H1 (cell line): ENCODE data around the gene PDXP. TPM values are rescaled to one million over a fixed set of nuclear protein-coding genes. Genes with fewer than 3 reads are reported as not detected.

ENCODE experiments used
- CTCF ChIA-PET: fragments of 300-600 bp; sonication (Branson Sonifier 250); formaldehyde crosslinking; loops from one replicate; lab custom pipeline; 2021; ENCODE audit not compliant: partially characterized antibody; lab: Charles Lee
- POLR2A ChIA-PET: fragments of 300-600 bp; sonication (Branson Sonifier 250); formaldehyde crosslinking; loops from one replicate; lab custom pipeline; 2021; ENCODE audit warnings: inconsistent platforms; ENCODE audit not compliant: partially characterized antibody; lab: Charles Lee
- DNase-seq, 2 experiments: peaks; one replicate each; pipeline versions ENCODE4 v3.0.0 to v3.0.0-alpha.2; 2010 to 2022; ENCODE audit warnings: low spot score in 2 of 2, low read depth in 1 of 2, mixed read lengths in 1 of 2
- FAIRE-seq: peaks from 2 replicates; lab custom pipeline; 2011; peaks lifted over from hg19 to GRCh38; lab: Jason Lieb, UNC
- H2AFZ ChIP-seq: 2 replicates; pipeline ENCODE4 v1.8.1; 2012; ENCODE audit warnings: low read length, inconsistent platforms
- H2AK5ac ChIP-seq: 2 replicates; pipeline ENCODE4 v1.6.1; 2013; ENCODE audit warnings: low read depth, low read length
- H2BK120ac ChIP-seq: replicated peaks from 2 replicates; pipeline ENCODE3; 2013; ENCODE audit warnings: low read depth, low read length, inconsistent platforms
- H2BK12ac ChIP-seq: 2 replicates; pipeline ENCODE4 v1.6.1; 2013; ENCODE audit warnings: low read depth, low read length
- H2BK15ac ChIP-seq: 2 replicates; pipeline ENCODE4 v1.6.1; 2013; ENCODE audit warnings: low read length
- H2BK20ac ChIP-seq: 2 replicates; pipeline ENCODE4 v1.6.1; 2013; ENCODE audit warnings: low read length
- H2BK5ac ChIP-seq: 2 replicates; pipeline ENCODE4 v1.6.1; 2013; ENCODE audit warnings: low read depth, low read length
- H3K14ac ChIP-seq: 2 replicates; pipeline ENCODE4 v1.6.1; 2013; ENCODE audit warnings: inconsistent platforms; ENCODE audit not compliant: insufficient read length
- H3K18ac ChIP-seq: 2 replicates; pipeline ENCODE4 v1.6.1; 2013; ENCODE audit warnings: low read length; ENCODE audit errors: extremely low read depth
- H3K23ac ChIP-seq: 2 replicates; pipeline ENCODE4 v1.6.1; 2013; ENCODE audit warnings: inconsistent platforms; ENCODE audit not compliant: insufficient read length
- H3K23me2 ChIP-seq: 2 replicates; pipeline ENCODE4 v1.6.1; 2013; ENCODE audit warnings: low read depth, low read length
- H3K27ac ChIP-seq: 2 replicates; pipeline ENCODE4 v1.6.1; 2011; ENCODE audit warnings: low read depth, low read length, inconsistent platforms
- H3K27me3 ChIP-seq, 4 experiments: replicated peaks in 1 of 4; 1 replicate in 1 of 4; 2 replicates in 3 of 4; pipeline versions ENCODE4 v1.6.1 to v1.8.1; 2011 to 2013; ENCODE audit warnings: low read length in 3 of 4, mild to moderate bottlenecking in 3 of 4, inconsistent platforms in 2 of 4, mixed read lengths in 2 of 4, moderate library complexity in 1 of 4; ENCODE audit not compliant: control insufficient read depth in 3 of 4, insufficient read depth in 3 of 4; ENCODE audit errors: extremely low read depth in 1 of 4
- H3K36me3 ChIP-seq, 4 experiments: 2 replicates each; pipeline versions ENCODE4 v1.6.1 to v1.8.1; 2011 to 2013; ENCODE audit warnings: mild to moderate bottlenecking in 4 of 4, low read length in 3 of 4, moderate library complexity in 2 of 4, control low read depth in 1 of 4, inconsistent platforms in 1 of 4; ENCODE audit not compliant: insufficient read depth in 4 of 4, control insufficient read depth in 2 of 4
- H3K4ac ChIP-seq: replicated peaks from 2 replicates; pipeline ENCODE3; 2013; ENCODE audit warnings: low read length, low read depth, mixed read lengths, inconsistent platforms; ENCODE audit not compliant: insufficient read length
- H3K4me1 ChIP-seq, 4 experiments: replicated peaks in 1 of 4; 1 replicate in 1 of 4; 2 replicates in 3 of 4; pipeline versions ENCODE4 v1.6.1 to v1.8.1; 2011 to 2013; ENCODE audit warnings: low read length in 3 of 4, inconsistent platforms in 2 of 4, mixed read lengths in 1 of 4; ENCODE audit not compliant: insufficient read depth in 4 of 4, control insufficient read depth in 3 of 4
- H3K4me2 ChIP-seq, 2 experiments: 2 replicates each; pipeline versions ENCODE4 v1.6.1 to v1.8.1; 2011 to 2013; ENCODE audit warnings: low read depth in 2 of 2, low read length in 2 of 2, control low read depth in 1 of 2, inconsistent platforms in 1 of 2, mild to moderate bottlenecking in 1 of 2; ENCODE audit not compliant: insufficient read depth in 1 of 2
- H3K4me3 ChIP-seq, 4 experiments: fragments of 200-600, 300-600 bp in 1 of 4; sonication (generic), shearing (Covaris generic), sonication (Bioruptor Twin) in 1 of 4; 2 replicates each; pipeline versions ENCODE4 v1.5.1 to v1.8.1; 2011 to 2016; ENCODE audit warnings: low read length in 4 of 4, low read depth in 3 of 4, control low read depth in 2 of 4, inconsistent platforms in 2 of 4, mild to moderate bottlenecking in 2 of 4, mixed read lengths in 1 of 4, moderate library complexity in 1 of 4; ENCODE audit not compliant: insufficient read depth in 2 of 4; ENCODE audit errors: extremely low read depth in 1 of 4
- H3K56ac ChIP-seq: replicated peaks from 2 replicates; pipeline ENCODE3; 2013; ENCODE audit warnings: low read depth, mild to moderate bottlenecking, mixed read lengths, low read length, inconsistent platforms; ENCODE audit not compliant: insufficient read length
- H3K79me1 ChIP-seq: 2 replicates; pipeline ENCODE4 v1.6.1; 2013; ENCODE audit warnings: low read depth, low read length, control low read depth
- H3K79me2 ChIP-seq, 2 experiments: 2 replicates each; pipeline versions ENCODE4 v1.6.1 to v1.8.1; 2012 to 2013; ENCODE audit warnings: low read length in 2 of 2, mild to moderate bottlenecking in 2 of 2, inconsistent platforms in 1 of 2; ENCODE audit not compliant: insufficient read depth in 2 of 2, control insufficient read depth in 1 of 2
- H3K9ac ChIP-seq, 4 experiments: replicated peaks in 1 of 4; 1 replicate in 1 of 4; 2 replicates in 3 of 4; pipeline versions ENCODE4 v1.6.1 to v1.8.1; 2011 to 2013; ENCODE audit warnings: low read depth in 3 of 4, low read length in 3 of 4, control low read depth in 2 of 4, mild to moderate bottlenecking in 2 of 4, moderate library complexity in 2 of 4, inconsistent platforms in 1 of 4; ENCODE audit errors: extremely low read depth in 1 of 4
- H3K9me3 ChIP-seq, 2 experiments: 2 replicates each; pipeline versions ENCODE4 v1.6.1 to v1.8.1; 2012 to 2013; ENCODE audit warnings: mild to moderate bottlenecking in 2 of 2, moderate library complexity in 2 of 2, control low read depth in 1 of 2, inconsistent platforms in 1 of 2, low read depth in 1 of 2, low read length in 1 of 2, mixed read lengths in 1 of 2; ENCODE audit not compliant: insufficient read depth in 2 of 2
- H4K20me1 ChIP-seq, 2 experiments: replicated peaks in 1 of 2; 2 replicates each; pipeline versions ENCODE3 to v1.8.1; 2011 to 2013; ENCODE audit warnings: inconsistent platforms in 2 of 2, low read length in 2 of 2, mild to moderate bottlenecking in 1 of 2; ENCODE audit not compliant: insufficient read depth in 2 of 2, control insufficient read depth in 1 of 2
- H4K5ac ChIP-seq: 2 replicates; pipeline ENCODE4 v1.6.1; 2013; ENCODE audit warnings: low read length, low read depth, mixed read lengths, inconsistent platforms; ENCODE audit not compliant: insufficient read length
- H4K8ac ChIP-seq: 2 replicates; pipeline ENCODE4 v1.8.0; 2013; ENCODE audit warnings: mild to moderate bottlenecking, moderate library complexity, low read length, inconsistent platforms; ENCODE audit not compliant: insufficient read depth; ENCODE audit errors: extremely low read depth
- H4K91ac ChIP-seq: replicated peaks from 2 replicates; pipeline ENCODE3; 2013; ENCODE audit warnings: low read length, mixed read lengths, inconsistent platforms; ENCODE audit not compliant: insufficient read length
- KDM4A ChIP-seq: IDR thresholded peaks from one replicate; pipeline ENCODE4 v1.7.1; 2012; ENCODE audit warnings: low read depth, mild to moderate bottlenecking, moderate library complexity, low read length, inconsistent platforms; ENCODE audit not compliant: severe bottlenecking
- RBBP5 ChIP-seq: IDR thresholded peaks from 2 replicates; pipeline ENCODE4 v1.7.1; 2012; ENCODE audit warnings: low read depth, mild to moderate bottlenecking, inconsistent platforms, low read length, moderate library complexity, borderline replicate concordance
- SIRT6 ChIP-seq: IDR thresholded peaks from one replicate; pipeline ENCODE4 v1.7.1; 2012; ENCODE audit warnings: low read length, inconsistent platforms
- SP4 ChIP-seq: IDR thresholded peaks from 2 replicates; pipeline ENCODE4 v1.6.1; 2012; ENCODE audit warnings: low read length, inconsistent platforms
- SUZ12 ChIP-seq: fragments of 200-600 bp; sonication (generic); IDR thresholded peaks from 2 replicates; pipeline ENCODE4 v1.6.1; 2012; ENCODE audit warnings: mild to moderate bottlenecking, inconsistent platforms, low read length, moderate library complexity, mixed read lengths
- WGBS, 2 experiments: shearing (Covaris generic) in 1 of 2; methylation state at CpG; one replicate each; pipeline versions ENCODE4 v1.1.6 to v1.1.7; 2013 to 2015; ENCODE audit warnings: low lambda C conversion rate in 2 of 2, mixed read lengths in 2 of 2, inconsistent platforms in 1 of 2, low coverage in 1 of 2, missing lambda C conversion rate in 1 of 2; ENCODE audit not compliant: insufficient replicate concordance in 2 of 2, insufficient coverage in 1 of 2, insufficient read length in 1 of 2; ENCODE audit errors: extremely low coverage in 1 of 2, missing lambda C conversion rate in 1 of 2; 5-methylcytosine and 5-hydroxymethylcytosine counted together
- polyA plus RNA-seq, 7 experiments: library from polyadenylated mRNA; depleted of rRNA in 3 of 7; stranded (reverse) in 5 of 7; unstranded in 2 of 7; fragments of >200 nt in 5 of 7; fragments of 200-250 nt in 2 of 7; gene quantifications; 1 replicate in 5 of 7; 2 replicates in 1 of 7; 4 replicates in 1 of 7; pipeline versions ENCODE4 v1.2.1 to v1.2.3, GENCODE V29; 2011 to 2013; ENCODE audit warnings: missing spikeins in 2 of 7, mixed read lengths in 2 of 7
- total RNA-seq: library from RNA; stranded (reverse); fragmentation: NEBNext Ultra II Directional; extraction: Animal tissue kit (Norgen Biotek cat#: 25700); gene quantifications from 2 replicates; pipeline ENCODE4 v1.2.1, GENCODE V29; 2021

PDXP gene
- total and polyA plus RNA-seq, 2 of the 8 experiments (the other 6 are each of a cell fraction or from before 2014, with no cell fraction given): 36.6 to 67.7 TPM

DNA sequence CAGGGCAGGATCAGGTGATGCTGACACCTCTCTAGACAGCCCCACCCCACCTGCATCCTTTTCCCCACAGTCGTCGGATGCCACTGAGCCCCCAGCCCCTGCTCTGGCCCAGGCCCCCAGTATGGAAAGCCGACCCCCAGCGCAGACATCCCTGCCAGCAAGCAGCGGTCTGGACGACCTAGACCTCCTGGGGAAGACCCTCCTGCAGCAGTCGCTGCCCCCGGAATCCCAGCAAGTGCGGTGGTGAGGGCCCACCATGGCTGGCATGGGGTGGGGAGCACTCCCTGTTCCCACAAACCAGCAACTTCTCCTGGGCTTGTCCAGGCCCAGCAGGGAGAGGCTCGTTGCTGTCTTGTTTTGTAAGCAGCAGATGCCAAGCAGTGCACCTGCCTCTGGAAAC is 28.6 kb upstream of the PDXP start:
- CTCF ChIA-PET: interaction anchor here (1.0 to 11.1 kb wide), 5 partner anchors 8 to 763 kb away, joined by 4 to 140 read pairs (median 9); no protein-coding TSS in a partner anchor

More for the DNA sequence above, 28.6 kb upstream of the PDXP start:
- Histone ChIP-seq H3K14ac (no peak overlapping the region), H3K79me1 (0 out of 2 replicates have a peak, but pooled peaks cover under 1% of the 10 kb centered on the region), H3K23ac (no peak overlapping the region), H3K4me2 (no peak overlapping the region), H2BK120ac (no peak overlapping the region), H3K9me3 (no peaks in the 10 kb centered on the region), H3K4ac (no peak overlapping the region), H4K20me1 (peaks cover 0 to 2% of the 10 kb centered on the region in 2 experiments), H2BK5ac (no peak overlapping the region), H2BK15ac (no peak overlapping the region), H3K4me3 (no peak overlapping the region), H4K5ac (no peak overlapping the region), H3K9ac (no peak overlapping the region), H2BK12ac (no peak overlapping the region), H3K4me1 (peaks cover 5 to 21% (median 16%) of the 10 kb centered on the region in 4 experiments), H3K27ac (no peak overlapping the region), H3K36me3 (peaks cover 0 to 6% (median 2%) of the 10 kb centered on the region in 4 experiments; a peak in 3 of 8 replicates), H4K91ac (no peak overlapping the region), H3K18ac (no peak overlapping the region), H2BK20ac (no peak overlapping the region), H3K27me3 (no peaks in the 10 kb centered on the region), H3K23me2 (no peaks in the 10 kb centered on the region), H4K8ac (no peak overlapping the region), H2AFZ (no peak overlapping the region), H2AK5ac (no peak overlapping the region), H3K56ac (no peak overlapping the region), H3K79me2 (no peaks in the 10 kb centered on the region)
- no peak for DNase-seq
- TF ChIP-seq RBBP5 (no peak), SP4 (no peak), SIRT6 (no peak), KDM4A (no peak), SUZ12 (no peak)
- WGBS, 2 experiments: 87% methylated on average over 8 of the region's 10 CpGs; no CpG with 5 or more reads in 1 of the 2 experiments
- POLR2A ChIA-PET: interaction anchor here (0.8 to 1.8 kb wide), 5 partner anchors 8 to 47 kb away, joined by 3 to 7 read pairs (median 4); partner anchors contain the start of gene GGA1
- no peak for FAIRE-seq
